Astrocyte (in vitro differentiated cells and primary cell): ENCODE data around the gene NAA60. TPM values are rescaled to one million over a fixed set of nuclear protein-coding genes. Genes with fewer than 3 reads are reported as not detected.
"Not testable (repeated sequence)": the region's sequence is repeated elsewhere in the genome, so short reads cannot be mapped to it uniquely, and the experiment has no call there.

Experiments used
- DNase-seq: peaks from one replicate; pipeline ENCODE4 v3.0.0-alpha.2; 2010; ENCODE audit warnings: low read depth
- FAIRE-seq: peaks from 2 replicates; lab custom pipeline; 2011; peaks lifted over from hg19 to GRCh38; lab: Jason Lieb, UNC
- H2AFZ ChIP-seq: 2 replicates; pipeline ENCODE4 v1.6.0; 2012; ENCODE audit warnings: low read depth, low read length, inconsistent platforms
- H3K27ac ChIP-seq: 2 replicates; pipeline ENCODE4 v1.5.1; 2011; ENCODE audit warnings: low read depth, low read length, inconsistent platforms
- H3K27me3 ChIP-seq: 2 replicates; pipeline ENCODE4 v1.6.0; 2011; ENCODE audit warnings: low read length, inconsistent platforms; ENCODE audit not compliant: insufficient read depth
- H3K36me3 ChIP-seq: 2 replicates; pipeline ENCODE4 v1.5.1; 2011; ENCODE audit warnings: low read length, inconsistent platforms; ENCODE audit not compliant: insufficient read depth
- H3K4me1 ChIP-seq: 2 replicates; pipeline ENCODE4 v1.5.1; 2011; ENCODE audit warnings: low read length, inconsistent platforms; ENCODE audit not compliant: insufficient read depth
- H3K4me2 ChIP-seq: 2 replicates; pipeline ENCODE4 v1.6.0; 2012; ENCODE audit warnings: low read length, inconsistent platforms
- H3K4me3 ChIP-seq: 2 replicates; pipeline ENCODE4 v1.5.1; 2011; ENCODE audit warnings: low read depth, mild to moderate bottlenecking, low read length, inconsistent platforms; ENCODE audit not compliant: insufficient read depth
- H3K79me2 ChIP-seq: 2 replicates; pipeline ENCODE4 v1.6.0; 2012; ENCODE audit warnings: mild to moderate bottlenecking, low read length, inconsistent platforms; ENCODE audit not compliant: insufficient read depth
- H3K9ac ChIP-seq: 2 replicates; pipeline ENCODE4 v1.6.0; 2012; ENCODE audit warnings: mild to moderate bottlenecking, low read length, inconsistent platforms
- H3K9me3 ChIP-seq: 2 replicates; pipeline ENCODE4 v1.5.1; 2012; ENCODE audit warnings: low read depth, mild to moderate bottlenecking, low read length, inconsistent platforms; ENCODE audit not compliant: insufficient read depth
- H4K20me1 ChIP-seq: 2 replicates; pipeline ENCODE4 v1.6.0; 2012; ENCODE audit warnings: low read length, inconsistent platforms; ENCODE audit not compliant: insufficient read depth
- H3K27ac Mint-ChIP-seq: one replicate; pipeline ENCODE4 v1.8.0; 2021; ENCODE audit warnings: mild to moderate bottlenecking, mixed read lengths; ENCODE audit not compliant: unreplicated experiment
- H3K27me3 Mint-ChIP-seq: one replicate; pipeline ENCODE4 v1.8.0; 2021; ENCODE audit warnings: low read depth, mixed read lengths; ENCODE audit not compliant: unreplicated experiment
- H3K36me3 Mint-ChIP-seq: one replicate; pipeline ENCODE4 v1.8.0; 2021; ENCODE audit warnings: low read depth, mixed read lengths; ENCODE audit not compliant: unreplicated experiment
- H3K4me1 Mint-ChIP-seq: one replicate; pipeline ENCODE4 v1.8.0; 2021; ENCODE audit warnings: low read depth, mixed read lengths; ENCODE audit not compliant: unreplicated experiment
- H3K4me3 Mint-ChIP-seq: one replicate; pipeline ENCODE4 v1.8.0; 2021; ENCODE audit warnings: mild to moderate bottlenecking, moderate library complexity, mixed read lengths; ENCODE audit not compliant: unreplicated experiment
- H3K9me3 Mint-ChIP-seq: one replicate; pipeline ENCODE4 v1.8.0; 2021; ENCODE audit warnings: mild to moderate bottlenecking, mixed read lengths; ENCODE audit not compliant: unreplicated experiment
- CTCF ChIP-seq: IDR thresholded peaks from 2 replicates; pipeline ENCODE4 v1.5.1; 2011; ENCODE audit warnings: low read depth, mild to moderate bottlenecking, inconsistent platforms, low read length, moderate library complexity; ENCODE audit not compliant: insufficient read depth
- EZH2 ChIP-seq: IDR thresholded peaks from 2 replicates; pipeline ENCODE4 v1.6.1; 2012; ENCODE audit warnings: mild to moderate bottlenecking, low read length, inconsistent platforms; ENCODE audit not compliant: insufficient read depth
- total RNA-seq: library from RNA; stranded (reverse); gene quantifications from 2 replicates; pipeline ENCODE4 v1.2.1, GENCODE V29; 2021

The NAA60 gene
- total RNA-seq, 1 donor from 2014 or later = 64.9 TPM

- Histone ChIP-seq H3K79me2 (peaks cover 86% of the 10 kb centered on the region), H3K4me3 (no peak overlapping the region), H3K9ac (no peak overlapping the region), H3K4me1 (peaks cover 4% of the 10 kb centered on the region), H3K4me2 (peak overlapping the region; percentile 14), H4K20me1 (peaks cover 84% of the 10 kb centered on the region), H2AFZ (no peak overlapping the region), H3K27me3 (no peaks in the 10 kb centered on the region), H3K36me3 (no peaks in the 10 kb centered on the region), H3K9me3 (no peaks in the 10 kb centered on the region), H3K27ac (peak overlapping the region; percentile 49)
- peak; percentile 34 for DNase-seq
- no peak for FAIRE-seq
- no peak overlapping the region for H3K27ac Mint-ChIP-seq
- TF ChIP-seq CTCF = no peak
- TF ChIP-seq EZH2 = no peak
- no peak overlapping the region for H3K4me3 Mint-ChIP-seq
- H3K36me3 Mint-ChIP-seq = peaks cover 5% of the 10 kb centered on the region
- H3K9me3 Mint-ChIP-seq = no peaks in the 10 kb centered on the region
- peaks cover 1% of the 10 kb centered on the region for H3K4me1 Mint-ChIP-seq
- H3K27me3 Mint-ChIP-seq = no peaks in the 10 kb centered on the region
Observed at GRCh38 chr16:3472878-3473595, 29.6 kb downstream of the NAA60 start.

- not testable (repeated sequence) for H3K9me3 ChIP-seq, H3K4me3 ChIP-seq, H3K4me1 ChIP-seq, H3K9me3 Mint-ChIP-seq, H3K27me3 Mint-ChIP-seq, H3K9ac ChIP-seq, DNase-seq, H3K4me3 Mint-ChIP-seq, H3K27me3 ChIP-seq, H3K27ac Mint-ChIP-seq, H3K36me3 ChIP-seq, H2AFZ ChIP-seq, H3K36me3 Mint-ChIP-seq, H3K4me1 Mint-ChIP-seq, FAIRE-seq
- H4K20me1 ChIP-seq = peaks cover 84% of the 10 kb centered on the region
- peaks cover 86% of the 10 kb centered on the region for H3K79me2 ChIP-seq
- H3K27ac ChIP-seq = peak overlapping the region; percentile 49
- H3K4me2 ChIP-seq = peak overlapping the region; percentile 14
Observed at GRCh38 chr16:3473596-3473943, 30.1 kb downstream of the NAA60 start.

GRCh38 chr16:3474136-3474779 is 30.8 kb downstream of the NAA60 start:
- Mint-ChIP-seq H3K4me3 (no peak overlapping the region), H3K27ac (no peak overlapping the region), H3K36me3 (peaks cover 9% of the 10 kb centered on the region), H3K27me3 (no peaks in the 10 kb centered on the region), H3K4me1 (peaks cover 1% of the 10 kb centered on the region), H3K9me3 (no peaks in the 10 kb centered on the region)
- no peak overlapping the region for H3K27ac ChIP-seq
- H3K27me3 ChIP-seq = no peaks in the 10 kb centered on the region
- H2AFZ ChIP-seq = no peak overlapping the region
- FAIRE-seq = no peak
- H3K9ac ChIP-seq = no peak overlapping the region
- TF ChIP-seq CTCF = no peak
- TF ChIP-seq EZH2 = no peak
- H3K79me2 ChIP-seq = peaks cover 86% of the 10 kb centered on the region
- DNase-seq = no peak
- no peak overlapping the region for H3K4me2 ChIP-seq
- H4K20me1 ChIP-seq = peaks cover 84% of the 10 kb centered on the region
- peaks cover 4% of the 10 kb centered on the region for H3K4me1 ChIP-seq
- no peaks in the 10 kb centered on the region for H3K9me3 ChIP-seq
- no peak overlapping the region for H3K4me3 ChIP-seq
- peaks cover 3% of the 10 kb centered on the region for H3K36me3 ChIP-seq

- FAIRE-seq = not testable (repeated sequence)
Observed at GRCh38 chr16:3474870-3475269, 31.4 kb downstream of the NAA60 start.

More at GRCh38 chr16:3474870-3475269, 31.4 kb downstream of the NAA60 start:
- not testable (repeated sequence) for H3K27ac ChIP-seq, H3K4me3 ChIP-seq, H3K4me2 ChIP-seq, H3K4me1 Mint-ChIP-seq, H2AFZ ChIP-seq, H3K4me3 Mint-ChIP-seq, H3K27me3 Mint-ChIP-seq, H3K4me1 ChIP-seq, H3K9me3 ChIP-seq, H3K27ac Mint-ChIP-seq, H3K27me3 ChIP-seq, H3K9me3 Mint-ChIP-seq, H3K9ac ChIP-seq, DNase-seq, H3K36me3 ChIP-seq
- peaks cover 86% of the 10 kb centered on the region for H3K79me2 ChIP-seq
- peaks cover 15% of the 10 kb centered on the region for H3K36me3 Mint-ChIP-seq
- peaks cover 84% of the 10 kb centered on the region for H4K20me1 ChIP-seq
